Spleen (tissue), 7 donors: ENCODE data around the gene CDK14.

ENCODE experiments used
- POLR2A ChIP-seq, 3 donors: fragments of 450-650 bp; IDR thresholded peaks; one replicate each; pipeline ENCODE4 v1.5.1; 2017; ENCODE audit warnings: antibody characterized with exemption in 3 of 3, mild to moderate bottlenecking in 1 of 3
- POLR2AphosphoS5 ChIP-seq, 3 donors: sonication (generic); formaldehyde crosslinking; IDR thresholded peaks; one replicate each; pipeline ENCODE4 v1.5.1; 2017; ENCODE audit warnings: antibody characterized with exemption in 3 of 3
- TF ChIP-seq, protein P1 (sequence below), 11 experiments: fragments of 200-600 bp in 7 of 11; fragments of 450-650 bp in 4 of 11; sonication (generic) in 4 of 11; IDR thresholded peaks in 8 of 11; conservative IDR thresholded peaks in 3 of 11; 1 replicate in 7 of 11; 2 replicates in 4 of 11; pipeline versions ENCODE4 v1.4.0 to v1.8.0; 2016 to 2021; ENCODE audit warnings: antibody characterized with exemption in 11 of 11, inconsistent platforms in 4 of 11, mild to moderate bottlenecking in 1 of 11
- donor health status: DM: no; HTN: no; CAD: no; lungs with moderate emphysema.
- donor health status: DM: no; HTN: no; CAD: no.
- donor health status: DM: no; HTN: no; CAD: no.

DNA sequence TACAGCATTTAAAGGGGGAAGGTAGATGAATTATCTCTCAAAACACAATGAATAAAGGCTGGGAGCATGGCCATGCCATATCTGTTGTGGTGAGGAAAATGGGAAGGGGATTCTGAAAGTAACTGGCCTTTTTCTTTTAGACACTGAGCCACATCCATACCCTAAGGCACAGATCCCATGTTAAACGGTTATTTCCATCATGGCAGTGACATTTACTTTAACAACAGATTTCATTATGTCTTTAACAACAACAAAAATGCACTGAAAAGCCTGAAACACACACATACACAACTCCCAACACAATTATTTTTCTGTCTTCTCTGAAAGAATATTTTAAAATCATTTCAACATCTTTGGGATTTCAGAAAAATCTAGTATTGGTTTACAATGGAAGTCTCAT is 492.0 kb downstream of the CDK14 start:
- TF ChIP-seq POLR2A (IDR thresholded peaks at IDR 0.05), result no peak
- TF ChIP-seq, protein P1, sequence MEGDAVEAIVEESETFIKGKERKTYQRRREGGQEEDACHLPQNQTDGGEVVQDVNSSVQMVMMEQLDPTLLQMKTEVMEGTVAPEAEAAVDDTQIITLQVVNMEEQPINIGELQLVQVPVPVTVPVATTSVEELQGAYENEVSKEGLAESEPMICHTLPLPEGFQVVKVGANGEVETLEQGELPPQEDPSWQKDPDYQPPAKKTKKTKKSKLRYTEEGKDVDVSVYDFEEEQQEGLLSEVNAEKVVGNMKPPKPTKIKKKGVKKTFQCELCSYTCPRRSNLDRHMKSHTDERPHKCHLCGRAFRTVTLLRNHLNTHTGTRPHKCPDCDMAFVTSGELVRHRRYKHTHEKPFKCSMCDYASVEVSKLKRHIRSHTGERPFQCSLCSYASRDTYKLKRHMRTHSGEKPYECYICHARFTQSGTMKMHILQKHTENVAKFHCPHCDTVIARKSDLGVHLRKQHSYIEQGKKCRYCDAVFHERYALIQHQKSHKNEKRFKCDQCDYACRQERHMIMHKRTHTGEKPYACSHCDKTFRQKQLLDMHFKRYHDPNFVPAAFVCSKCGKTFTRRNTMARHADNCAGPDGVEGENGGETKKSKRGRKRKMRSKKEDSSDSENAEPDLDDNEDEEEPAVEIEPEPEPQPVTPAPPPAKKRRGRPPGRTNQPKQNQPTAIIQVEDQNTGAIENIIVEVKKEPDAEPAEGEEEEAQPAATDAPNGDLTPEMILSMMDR (IDR thresholded peaks at IDR 0.05 in 8 of 11, conservative IDR thresholded peaks at IDR 0.05 in 3 of 11), result no peak
- no peak for TF ChIP-seq POLR2AphosphoS5 (IDR thresholded peaks at IDR 0.05)
